H1 (cell line): Measurements from ENCODE around the gene MAP4K5. TPM values are rescaled to one million over a fixed set of nuclear protein-coding genes. Genes with fewer than 3 reads are reported as not detected.

ENCODE experiments used
- CTCF ChIA-PET: fragments of 300-600 bp; sonication (Branson Sonifier 250); formaldehyde crosslinking; loops from one replicate; lab custom pipeline; 2021; ENCODE audit not compliant: partially characterized antibody; lab: Charles Lee
- POLR2A ChIA-PET: fragments of 300-600 bp; sonication (Branson Sonifier 250); formaldehyde crosslinking; loops from one replicate; lab custom pipeline; 2021; ENCODE audit warnings: inconsistent platforms; ENCODE audit not compliant: partially characterized antibody; lab: Charles Lee
- DNase-seq, 2 experiments: peaks; one replicate each; pipeline versions ENCODE4 v3.0.0 to v3.0.0-alpha.2; 2010 to 2022; ENCODE audit warnings: low spot score in 2 of 2, low read depth in 1 of 2, mixed read lengths in 1 of 2
- FAIRE-seq: peaks from 2 replicates; lab custom pipeline; 2011; peaks lifted over from hg19 to GRCh38; lab: Jason Lieb, UNC
- H2AFZ ChIP-seq: 2 replicates; pipeline ENCODE4 v1.8.1; 2012; ENCODE audit warnings: low read length, inconsistent platforms
- H2AK5ac ChIP-seq: 2 replicates; pipeline ENCODE4 v1.6.1; 2013; ENCODE audit warnings: low read depth, low read length
- H2BK120ac ChIP-seq: replicated peaks from 2 replicates; pipeline ENCODE3; 2013; ENCODE audit warnings: low read depth, low read length, inconsistent platforms
- H2BK12ac ChIP-seq: 2 replicates; pipeline ENCODE4 v1.6.1; 2013; ENCODE audit warnings: low read depth, low read length
- H2BK15ac ChIP-seq: 2 replicates; pipeline ENCODE4 v1.6.1; 2013; ENCODE audit warnings: low read length
- H2BK20ac ChIP-seq: 2 replicates; pipeline ENCODE4 v1.6.1; 2013; ENCODE audit warnings: low read length
- H2BK5ac ChIP-seq: 2 replicates; pipeline ENCODE4 v1.6.1; 2013; ENCODE audit warnings: low read depth, low read length
- H3K14ac ChIP-seq: 2 replicates; pipeline ENCODE4 v1.6.1; 2013; ENCODE audit warnings: inconsistent platforms; ENCODE audit not compliant: insufficient read length
- H3K18ac ChIP-seq: 2 replicates; pipeline ENCODE4 v1.6.1; 2013; ENCODE audit warnings: low read length; ENCODE audit errors: extremely low read depth
- H3K23ac ChIP-seq: 2 replicates; pipeline ENCODE4 v1.6.1; 2013; ENCODE audit warnings: inconsistent platforms; ENCODE audit not compliant: insufficient read length
- H3K23me2 ChIP-seq: 2 replicates; pipeline ENCODE4 v1.6.1; 2013; ENCODE audit warnings: low read depth, low read length
- H3K27ac ChIP-seq: 2 replicates; pipeline ENCODE4 v1.6.1; 2011; ENCODE audit warnings: low read depth, low read length, inconsistent platforms
- H3K27me3 ChIP-seq, 4 experiments: replicated peaks in 1 of 4; 1 replicate in 1 of 4; 2 replicates in 3 of 4; pipeline versions ENCODE4 v1.6.1 to v1.8.1; 2011 to 2013; ENCODE audit warnings: low read length in 3 of 4, mild to moderate bottlenecking in 3 of 4, inconsistent platforms in 2 of 4, mixed read lengths in 2 of 4, moderate library complexity in 1 of 4; ENCODE audit not compliant: control insufficient read depth in 3 of 4, insufficient read depth in 3 of 4; ENCODE audit errors: extremely low read depth in 1 of 4
- H3K36me3 ChIP-seq, 4 experiments: 2 replicates each; pipeline versions ENCODE4 v1.6.1 to v1.8.1; 2011 to 2013; ENCODE audit warnings: mild to moderate bottlenecking in 4 of 4, low read length in 3 of 4, moderate library complexity in 2 of 4, control low read depth in 1 of 4, inconsistent platforms in 1 of 4; ENCODE audit not compliant: insufficient read depth in 4 of 4, control insufficient read depth in 2 of 4
- H3K4ac ChIP-seq: replicated peaks from 2 replicates; pipeline ENCODE3; 2013; ENCODE audit warnings: low read length, low read depth, mixed read lengths, inconsistent platforms; ENCODE audit not compliant: insufficient read length
- H3K4me1 ChIP-seq, 4 experiments: replicated peaks in 1 of 4; 1 replicate in 1 of 4; 2 replicates in 3 of 4; pipeline versions ENCODE4 v1.6.1 to v1.8.1; 2011 to 2013; ENCODE audit warnings: low read length in 3 of 4, inconsistent platforms in 2 of 4, mixed read lengths in 1 of 4; ENCODE audit not compliant: insufficient read depth in 4 of 4, control insufficient read depth in 3 of 4
- H3K4me2 ChIP-seq, 2 experiments: 2 replicates each; pipeline versions ENCODE4 v1.6.1 to v1.8.1; 2011 to 2013; ENCODE audit warnings: low read depth in 2 of 2, low read length in 2 of 2, control low read depth in 1 of 2, inconsistent platforms in 1 of 2, mild to moderate bottlenecking in 1 of 2; ENCODE audit not compliant: insufficient read depth in 1 of 2
- H3K4me3 ChIP-seq, 4 experiments: fragments of 200-600, 300-600 bp in 1 of 4; sonication (generic), shearing (Covaris generic), sonication (Bioruptor Twin) in 1 of 4; 2 replicates each; pipeline versions ENCODE4 v1.5.1 to v1.8.1; 2011 to 2016; ENCODE audit warnings: low read length in 4 of 4, low read depth in 3 of 4, control low read depth in 2 of 4, inconsistent platforms in 2 of 4, mild to moderate bottlenecking in 2 of 4, mixed read lengths in 1 of 4, moderate library complexity in 1 of 4; ENCODE audit not compliant: insufficient read depth in 2 of 4; ENCODE audit errors: extremely low read depth in 1 of 4
- H3K56ac ChIP-seq: replicated peaks from 2 replicates; pipeline ENCODE3; 2013; ENCODE audit warnings: low read depth, mild to moderate bottlenecking, mixed read lengths, low read length, inconsistent platforms; ENCODE audit not compliant: insufficient read length
- H3K79me1 ChIP-seq: 2 replicates; pipeline ENCODE4 v1.6.1; 2013; ENCODE audit warnings: low read depth, low read length, control low read depth
- H3K79me2 ChIP-seq, 2 experiments: 2 replicates each; pipeline versions ENCODE4 v1.6.1 to v1.8.1; 2012 to 2013; ENCODE audit warnings: low read length in 2 of 2, mild to moderate bottlenecking in 2 of 2, inconsistent platforms in 1 of 2; ENCODE audit not compliant: insufficient read depth in 2 of 2, control insufficient read depth in 1 of 2
- H3K9ac ChIP-seq, 4 experiments: replicated peaks in 1 of 4; 1 replicate in 1 of 4; 2 replicates in 3 of 4; pipeline versions ENCODE4 v1.6.1 to v1.8.1; 2011 to 2013; ENCODE audit warnings: low read depth in 3 of 4, low read length in 3 of 4, control low read depth in 2 of 4, mild to moderate bottlenecking in 2 of 4, moderate library complexity in 2 of 4, inconsistent platforms in 1 of 4; ENCODE audit errors: extremely low read depth in 1 of 4
- H3K9me3 ChIP-seq, 2 experiments: 2 replicates each; pipeline versions ENCODE4 v1.6.1 to v1.8.1; 2012 to 2013; ENCODE audit warnings: mild to moderate bottlenecking in 2 of 2, moderate library complexity in 2 of 2, control low read depth in 1 of 2, inconsistent platforms in 1 of 2, low read depth in 1 of 2, low read length in 1 of 2, mixed read lengths in 1 of 2; ENCODE audit not compliant: insufficient read depth in 2 of 2
- H4K20me1 ChIP-seq, 2 experiments: replicated peaks in 1 of 2; 2 replicates each; pipeline versions ENCODE3 to v1.8.1; 2011 to 2013; ENCODE audit warnings: inconsistent platforms in 2 of 2, low read length in 2 of 2, mild to moderate bottlenecking in 1 of 2; ENCODE audit not compliant: insufficient read depth in 2 of 2, control insufficient read depth in 1 of 2
- H4K5ac ChIP-seq: 2 replicates; pipeline ENCODE4 v1.6.1; 2013; ENCODE audit warnings: low read length, low read depth, mixed read lengths, inconsistent platforms; ENCODE audit not compliant: insufficient read length
- H4K8ac ChIP-seq: 2 replicates; pipeline ENCODE4 v1.8.0; 2013; ENCODE audit warnings: mild to moderate bottlenecking, moderate library complexity, low read length, inconsistent platforms; ENCODE audit not compliant: insufficient read depth; ENCODE audit errors: extremely low read depth
- H4K91ac ChIP-seq: replicated peaks from 2 replicates; pipeline ENCODE3; 2013; ENCODE audit warnings: low read length, mixed read lengths, inconsistent platforms; ENCODE audit not compliant: insufficient read length
- ATF2 ChIP-seq: IDR thresholded peaks from 2 replicates; pipeline ENCODE4 v1.6.1; 2012; ENCODE audit warnings: low read length, inconsistent platforms
- BACH1 ChIP-seq: IDR thresholded peaks from 2 replicates; pipeline ENCODE4 v1.6.1; 2012; ENCODE audit warnings: low read length, improper control_type of control experiment
- CTCF ChIP-seq, 3 experiments: IDR thresholded peaks; 1 replicate in 2 of 3; 2 replicates in 1 of 3; pipeline versions ENCODE4 v1.5.1 to v1.6.1; 2011; ENCODE audit warnings: low read length in 3 of 3, mild to moderate bottlenecking in 3 of 3, inconsistent platforms in 2 of 3, low read depth in 1 of 3, moderate library complexity in 1 of 3; ENCODE audit not compliant: insufficient read depth in 1 of 3; ENCODE audit errors: control extremely low read depth in 1 of 3
- EGR1 ChIP-seq: IDR thresholded peaks from 2 replicates; pipeline ENCODE4 v1.6.1; 2011; ENCODE audit warnings: low read depth, low read length, borderline replicate concordance
- HDAC2 ChIP-seq, 2 experiments: fragments of 300-600 bp in 1 of 2; sonication (generic) in 1 of 2; IDR thresholded peaks; 2 replicates each; pipeline ENCODE4 v1.6.1; 2011 to 2012; ENCODE audit warnings: low read depth in 2 of 2, low read length in 2 of 2, mild to moderate bottlenecking in 2 of 2, moderate library complexity in 2 of 2, borderline replicate concordance in 1 of 2, inconsistent platforms in 1 of 2
- WGBS, 2 experiments: shearing (Covaris generic) in 1 of 2; methylation state at CpG; one replicate each; pipeline versions ENCODE4 v1.1.6 to v1.1.7; 2013 to 2015; ENCODE audit warnings: low lambda C conversion rate in 2 of 2, mixed read lengths in 2 of 2, inconsistent platforms in 1 of 2, low coverage in 1 of 2, missing lambda C conversion rate in 1 of 2; ENCODE audit not compliant: insufficient replicate concordance in 2 of 2, insufficient coverage in 1 of 2, insufficient read length in 1 of 2; ENCODE audit errors: extremely low coverage in 1 of 2, missing lambda C conversion rate in 1 of 2; 5-methylcytosine and 5-hydroxymethylcytosine counted together
- polyA plus RNA-seq, 7 experiments: library from polyadenylated mRNA; depleted of rRNA in 3 of 7; stranded (reverse) in 5 of 7; unstranded in 2 of 7; fragments of >200 nt in 5 of 7; fragments of 200-250 nt in 2 of 7; gene quantifications; 1 replicate in 5 of 7; 2 replicates in 1 of 7; 4 replicates in 1 of 7; pipeline versions ENCODE4 v1.2.1 to v1.2.3, GENCODE V29; 2011 to 2013; ENCODE audit warnings: missing spikeins in 2 of 7, mixed read lengths in 2 of 7
- total RNA-seq: library from RNA; stranded (reverse); fragmentation: NEBNext Ultra II Directional; extraction: Animal tissue kit (Norgen Biotek cat#: 25700); gene quantifications from 2 replicates; pipeline ENCODE4 v1.2.1, GENCODE V29; 2021

Gene MAP4K5
- total and polyA plus RNA-seq, 2 of the 8 experiments (the other 6 are each of a cell fraction or from before 2014, with no cell fraction given) = 7.6 to 34.5 TPM

GRCh38 chr14:50573862-50574261 is 41.5 kb upstream of the MAP4K5 start:
- H3K4me2 ChIP-seq = no peak overlapping the region
- H4K8ac ChIP-seq = no peak overlapping the region
- no peaks in the 10 kb centered on the region for H3K27me3 ChIP-seq
- H3K4ac ChIP-seq = no peak overlapping the region
- no peak overlapping the region for H3K23ac ChIP-seq
- H2BK5ac ChIP-seq = no peak overlapping the region
- H4K20me1 ChIP-seq = no peaks in the 10 kb centered on the region
- no peaks in the 10 kb centered on the region for H3K4me1 ChIP-seq
- POLR2A ChIA-PET = interaction anchor here (1.4 to 1.5 kb wide), 2 partner anchors 14 to 96 kb away, joined by 3 to 5 read pairs; partner anchors contain the start of gene ATL1
- H3K9me3 ChIP-seq = peaks cover 2 to 5% of the 10 kb centered on the region in 2 experiments; a peak in 1 of 4 replicates
- H2AFZ ChIP-seq = no peak overlapping the region
- no peak overlapping the region for H4K5ac ChIP-seq
- H2BK120ac ChIP-seq = no peak overlapping the region
- H3K79me1 ChIP-seq = no peaks in the 10 kb centered on the region
- no peak overlapping the region for H3K18ac ChIP-seq
- no peak overlapping the region for H3K56ac ChIP-seq
- 78% methylated on average over 2 of the region's 2 CpGs; no CpG with 5 or more reads in 1 of the 2 experiments for WGBS, 2 experiments
- no peak overlapping the region for H3K27ac ChIP-seq
- no peak for DNase-seq
- no peak for FAIRE-seq
- CTCF ChIA-PET = interaction anchor here (0.9 to 1.7 kb wide), 3 partner anchors 188 to 203 kb away, joined by 3 to 4 read pairs (median 3); no protein-coding TSS in a partner anchor
- no peak overlapping the region for H2AK5ac ChIP-seq
- no peak overlapping the region for H2BK20ac ChIP-seq
- no peaks in the 10 kb centered on the region for H3K23me2 ChIP-seq
- no peak overlapping the region for H2BK12ac ChIP-seq
- TF ChIP-seq ATF2 (no peak), BACH1 (no peak), EGR1 (no peak), HDAC2 (IDR thresholded peaks at IDR 0.05; ENCODE audit: borderline replicate concordance in 1 of 2, low read depth in 2 of 2, low read length in 2 of 2) (no peak), CTCF (IDR thresholded peaks at IDR 0.05; ENCODE audit: control extremely low read depth in 1 of 3, insufficient read depth in 1 of 3, low read depth in 1 of 3, low read length in 3 of 3) (no peak)
- no peak overlapping the region for H2BK15ac ChIP-seq
- no peak overlapping the region for H4K91ac ChIP-seq
- H3K36me3 ChIP-seq = no peaks in the 10 kb centered on the region
- no peak overlapping the region for H3K4me3 ChIP-seq
- no peak overlapping the region for H3K14ac ChIP-seq
- no peak overlapping the region for H3K9ac ChIP-seq
- no peaks in the 10 kb centered on the region for H3K79me2 ChIP-seq
